ENCODE measurements around the gene ATP6V0C. TPM values are rescaled to one million over a fixed set of nuclear protein-coding genes. Genes with fewer than 3 reads are reported as not detected.

Gene ATP6V0C
- total RNA-seq, result 100 to 1,000 TPM; 103 to 111 TPM

GRCh38 chr16:2513405-2514332, at the start of gene ATP6V0C:
ATP6V0C (plus strand) TSS chr16:2513952; CDS start chr16:2514104, 152 bp downstream.
- peak; percentile 92 for DNase-seq
- H3K9me3 Mint-ChIP-seq, result no peaks in the 10 kb centered on the region
- H3K4me3 Mint-ChIP-seq, result peak within 1 kb of the TSS; percentile 92
- no peaks in the 10 kb centered on the region for H3K27me3 Mint-ChIP-seq
- peaks cover 49% of the 10 kb centered on the region for H3K4me1 Mint-ChIP-seq
- ChIA-PET CTCF (interaction anchor here (2.4 kb wide), 1 partner anchor 13 kb away, joined by 9 read pairs; no protein-coding TSS in a partner anchor), POLR2A (no interaction called here)
- H3K36me3 Mint-ChIP-seq (ENCODE audit: low read depth), result peaks cover 7% of the 10 kb centered on the region
- H3K27ac Mint-ChIP-seq, result peak within 1 kb of the TSS; percentile 96

DNA sequence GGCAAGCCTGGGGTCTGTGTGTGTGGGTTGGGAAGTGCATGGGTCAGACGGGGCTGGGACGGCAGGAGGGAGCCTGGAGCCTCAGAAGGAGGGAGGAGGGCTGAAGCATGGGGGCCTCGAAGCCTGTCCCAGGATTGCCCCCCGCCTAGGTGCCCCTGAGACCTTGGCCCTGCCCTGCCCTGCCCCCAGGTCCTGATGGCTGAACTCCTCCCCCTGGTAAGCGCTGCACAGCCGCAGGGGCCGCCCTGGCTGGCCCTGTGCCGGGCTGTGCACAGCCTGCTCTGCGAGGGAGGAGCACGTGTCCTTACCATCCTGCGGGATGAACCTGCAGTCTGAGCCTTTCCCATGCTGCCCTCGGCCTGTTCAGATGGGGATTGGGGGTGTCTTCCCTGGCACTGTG, 49.4 kb upstream of the ATP6V0C start:
- CTCF ChIA-PET, result no interaction called here
- no peak overlapping the region for H3K4me3 Mint-ChIP-seq
- POLR2A ChIA-PET, result interaction anchor here (0.6 kb wide), 1 partner anchor 23 kb away, joined by 3 read pairs; no protein-coding TSS in a partner anchor
- H3K27ac Mint-ChIP-seq, result no peak overlapping the region
- no peak for DNase-seq
- peaks cover 20% of the 10 kb centered on the region for H3K27me3 Mint-ChIP-seq
- H3K36me3 Mint-ChIP-seq (ENCODE audit: low read depth), result no peaks in the 10 kb centered on the region
- no peaks in the 10 kb centered on the region for H3K9me3 Mint-ChIP-seq
- H3K4me1 Mint-ChIP-seq, result peaks cover 14% of the 10 kb centered on the region

DNA sequence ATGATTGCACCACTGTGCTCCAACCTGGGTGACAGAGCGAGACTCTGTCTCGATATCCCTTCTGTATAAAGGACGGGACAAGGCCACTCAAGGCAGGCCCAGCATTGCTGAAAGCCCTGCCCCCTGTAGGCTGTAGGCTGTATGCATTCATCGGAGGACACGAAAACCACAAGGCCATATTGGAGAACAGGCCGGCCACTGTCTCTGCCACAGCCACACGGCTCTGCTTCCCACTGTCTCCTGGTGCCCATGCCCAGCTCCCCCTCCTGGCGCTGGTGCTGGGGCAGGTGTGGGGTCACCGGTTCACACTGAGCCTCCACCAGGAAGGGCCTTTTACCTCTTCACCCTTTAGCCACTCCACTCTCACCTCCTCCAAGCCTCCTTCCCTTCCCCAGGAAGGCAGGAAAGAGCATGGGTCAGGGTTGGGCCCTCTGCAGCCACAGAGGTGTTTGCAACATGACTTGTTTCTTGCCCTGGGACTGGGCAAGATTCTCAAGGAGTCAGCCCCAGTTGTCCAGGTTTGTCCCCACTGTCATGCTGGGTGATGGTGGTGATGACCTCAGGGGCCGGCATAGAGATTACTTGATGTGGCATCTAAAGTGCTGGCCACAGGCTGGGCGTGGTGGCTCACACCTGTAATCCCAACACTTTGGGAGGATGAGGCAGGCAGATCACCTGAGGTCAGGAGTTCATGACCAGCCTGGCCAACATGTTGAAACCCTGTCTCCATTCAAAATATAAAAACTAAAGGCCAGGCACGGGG, 47.9 kb upstream of the ATP6V0C start:
- Mint-ChIP-seq H3K27ac (no peak overlapping the region), H3K4me1 (peaks cover 10% of the 10 kb centered on the region), H3K36me3 (ENCODE audit: low read depth) (no peaks in the 10 kb centered on the region), H3K9me3 (no peaks in the 10 kb centered on the region), H3K27me3 (peaks cover 34% of the 10 kb centered on the region), H3K4me3 (no peak overlapping the region)
- DNase-seq, result no peak
- ChIA-PET CTCF (interaction anchor here (1.0 to 1.1 kb wide), 2 partner anchors 12 to 13 kb away, joined by 3 read pairs; no protein-coding TSS in a partner anchor), POLR2A (no interaction called here)

GRCh38 chr16:2466667-2467527, 46.9 kb upstream of the ATP6V0C start:
- peaks cover 10% of the 10 kb centered on the region for H3K4me1 Mint-ChIP-seq
- H3K4me3 Mint-ChIP-seq, result no peak overlapping the region
- DNase-seq, result no peak
- peaks cover 34% of the 10 kb centered on the region for H3K27me3 Mint-ChIP-seq
- peak overlapping the region; percentile 19 for H3K27ac Mint-ChIP-seq
- CTCF ChIA-PET, result interaction anchor here (1.0 kb wide), 1 partner anchor 14 kb away, joined by 3 read pairs; no protein-coding TSS in a partner anchor
- H3K36me3 Mint-ChIP-seq (ENCODE audit: low read depth), result no peaks in the 10 kb centered on the region
- no peaks in the 10 kb centered on the region for H3K9me3 Mint-ChIP-seq
- POLR2A ChIA-PET, result no interaction called here

DNA sequence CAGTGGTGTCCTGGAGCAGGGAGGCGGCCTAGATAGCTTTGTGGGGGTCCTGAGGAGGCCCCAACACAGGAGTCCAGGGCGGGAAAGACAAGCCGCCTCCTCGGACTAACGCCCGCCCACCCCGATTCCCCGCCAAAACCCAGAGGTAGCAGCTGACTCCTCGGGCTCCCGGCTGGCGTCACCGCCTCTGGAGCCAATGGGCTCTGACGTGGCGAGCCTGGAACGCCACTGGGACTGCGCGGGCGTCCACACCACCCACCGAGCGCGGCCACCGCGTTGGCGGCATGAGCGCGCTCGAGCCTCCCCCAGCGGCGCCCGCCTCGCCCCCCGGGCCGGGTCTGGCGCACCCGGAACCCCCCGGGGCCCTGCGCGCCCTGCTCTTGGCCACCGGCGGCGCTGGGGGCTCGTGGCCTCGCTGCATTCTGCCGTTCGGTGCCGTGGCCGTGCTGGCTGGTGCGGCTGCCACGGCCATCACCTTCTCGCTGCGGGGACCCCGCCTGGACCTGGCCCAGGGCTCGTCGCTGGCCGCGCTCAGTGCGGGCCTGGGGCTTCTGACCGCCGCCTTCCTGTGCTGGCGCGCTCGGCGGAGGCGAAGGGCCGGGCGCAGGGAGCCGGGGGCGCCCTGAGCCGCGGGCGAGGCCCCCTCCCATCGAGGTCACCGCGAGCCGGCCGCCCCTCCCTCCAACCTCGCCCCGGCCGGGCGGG, 46.1 kb upstream of the ATP6V0C start:
- ChIA-PET POLR2A (no interaction called here), CTCF (interaction anchor here (0.9 to 1.2 kb wide), 2 partner anchors 10 to 11 kb away, joined by 3 to 4 read pairs; no protein-coding TSS in a partner anchor)
- Mint-ChIP-seq H3K4me1 (peaks cover 10% of the 10 kb centered on the region), H3K36me3 (ENCODE audit: low read depth) (no peaks in the 10 kb centered on the region), H3K27me3 (peaks cover 34% of the 10 kb centered on the region), H3K9me3 (no peaks in the 10 kb centered on the region), H3K4me3 (no peak overlapping the region), H3K27ac (no peak overlapping the region)
- DNase-seq, result no peak

- H3K27ac Mint-ChIP-seq, result no peak overlapping the region
- no peaks in the 10 kb centered on the region for H3K36me3 Mint-ChIP-seq (ENCODE audit: low read depth)
- ChIA-PET CTCF (interaction anchor here (0.9 to 1.2 kb wide), 3 partner anchors 9 to 128 kb away, joined by 3 to 4 read pairs (median 3); partner anchors contain the start of gene ABCA3), POLR2A (no interaction called here)
- peaks cover 10% of the 10 kb centered on the region for H3K4me1 Mint-ChIP-seq
- H3K4me3 Mint-ChIP-seq, result no peak overlapping the region
- H3K9me3 Mint-ChIP-seq, result no peaks in the 10 kb centered on the region
- H3K27me3 Mint-ChIP-seq, result peaks cover 40% of the 10 kb centered on the region
- DNase-seq, result no peak
Measured at GRCh38 chr16:2468233-2468724, 45.5 kb upstream of the ATP6V0C start.

GRCh38 chr16:2468725-2469398, 44.9 kb upstream of the ATP6V0C start:
- peaks cover 42% of the 10 kb centered on the region for H3K27me3 Mint-ChIP-seq
- DNase-seq, result no peak
- ChIA-PET CTCF (interaction anchor here (0.9 to 1.6 kb wide), 6 partner anchors 7 to 129 kb away, joined by 3 to 5 read pairs (median 3); partner anchors contain the start of genes ABCA3 and CCNF), POLR2A (no interaction called here)
- no peaks in the 10 kb centered on the region for H3K9me3 Mint-ChIP-seq
- H3K27ac Mint-ChIP-seq, result no peak overlapping the region
- no peaks in the 10 kb centered on the region for H3K36me3 Mint-ChIP-seq (ENCODE audit: low read depth)
- H3K4me1 Mint-ChIP-seq, result peaks cover 11% of the 10 kb centered on the region
- H3K4me3 Mint-ChIP-seq, result no peak overlapping the region

- peaks cover 42% of the 10 kb centered on the region for H3K27me3 Mint-ChIP-seq
- CTCF ChIA-PET, result interaction anchor here (0.9 to 1.6 kb wide), 4 partner anchors 8 to 129 kb away, joined by 3 to 5 read pairs (median 3); partner anchors contain the start of genes ABCA3 and CCNF
- no peaks in the 10 kb centered on the region for H3K9me3 Mint-ChIP-seq
- DNase-seq, result no peak
- H3K4me3 Mint-ChIP-seq, result no peak overlapping the region
- H3K36me3 Mint-ChIP-seq (ENCODE audit: low read depth), result no peaks in the 10 kb centered on the region
- peak overlapping the region; percentile 13 for H3K27ac Mint-ChIP-seq
- peaks cover 11% of the 10 kb centered on the region for H3K4me1 Mint-ChIP-seq
- POLR2A ChIA-PET, result no interaction called here
Measured at GRCh38 chr16:2469399-2470233, 44.1 kb upstream of the ATP6V0C start.

DNA sequence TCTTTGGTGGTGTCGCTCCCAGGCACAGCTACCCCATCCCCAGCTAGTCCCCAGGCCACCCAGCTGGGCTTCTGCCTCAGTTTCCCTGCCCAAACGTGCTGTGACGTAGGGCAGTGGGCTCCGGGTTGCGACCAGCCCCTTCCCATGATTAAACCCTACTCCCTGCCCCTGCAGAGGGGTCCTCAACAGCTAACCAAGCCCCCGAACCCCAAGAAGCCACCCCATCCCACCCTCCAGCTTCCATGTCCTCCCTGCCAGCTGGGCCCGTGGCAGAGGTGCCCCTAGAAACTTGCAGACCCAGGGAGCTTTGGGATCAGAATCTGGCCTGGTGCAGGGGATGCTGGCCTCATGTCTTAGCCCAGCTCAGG, 43.5 kb upstream of the ATP6V0C start:
- ChIA-PET CTCF (interaction anchor here (1.5 to 1.6 kb wide), 2 partner anchors 9 to 40 kb away, joined by 3 to 5 read pairs; partner anchors contain the start of gene CCNF), POLR2A (interaction anchor here (0.5 kb wide), 1 partner anchor 286 kb away, joined by 3 read pairs; no protein-coding TSS in a partner anchor)
- no peak for DNase-seq
- no peak overlapping the region for H3K27ac Mint-ChIP-seq
- H3K4me1 Mint-ChIP-seq, result peaks cover 11% of the 10 kb centered on the region
- H3K36me3 Mint-ChIP-seq (ENCODE audit: low read depth), result no peaks in the 10 kb centered on the region
- H3K4me3 Mint-ChIP-seq, result no peak overlapping the region
- no peaks in the 10 kb centered on the region for H3K9me3 Mint-ChIP-seq
- H3K27me3 Mint-ChIP-seq, result peaks cover 42% of the 10 kb centered on the region

- H3K36me3 Mint-ChIP-seq (ENCODE audit: low read depth), result no peaks in the 10 kb centered on the region
- ChIA-PET POLR2A (interaction anchor here (0.5 kb wide), 1 partner anchor 286 kb away, joined by 3 read pairs; no protein-coding TSS in a partner anchor), CTCF (interaction anchor here (1.5 to 1.6 kb wide), 2 partner anchors 9 to 41 kb away, joined by 3 to 5 read pairs; partner anchors contain the start of gene CCNF)
- H3K4me3 Mint-ChIP-seq, result no peak overlapping the region
- H3K9me3 Mint-ChIP-seq, result no peaks in the 10 kb centered on the region
- DNase-seq, result no peak
- peaks cover 11% of the 10 kb centered on the region for H3K4me1 Mint-ChIP-seq
- H3K27me3 Mint-ChIP-seq, result peaks cover 42% of the 10 kb centered on the region
- H3K27ac Mint-ChIP-seq, result no peak overlapping the region
Measured at GRCh38 chr16:2470603-2471015, 43.1 kb upstream of the ATP6V0C start.
